Osteoblast (primary cell): ENCODE results near the gene FUT3. TPM values are rescaled to one million over a fixed set of nuclear protein-coding genes. Genes with fewer than 3 reads are reported as not detected.

Experiments
- DNase-seq: peaks from one replicate; pipeline ENCODE4 v3.0.0; 2011; ENCODE audit warnings: low spot score, mixed read lengths; ENCODE audit not compliant: insufficient read length; ENCODE audit errors: missing footprints
- H2AFZ ChIP-seq: 2 replicates; pipeline ENCODE4 v1.6.0; 2011; ENCODE audit warnings: mild to moderate bottlenecking, low read length
- H3K27ac ChIP-seq: 2 replicates; pipeline ENCODE4 v1.5.1; 2011; ENCODE audit warnings: mild to moderate bottlenecking, low read depth, low read length, moderate library complexity
- H3K27me3 ChIP-seq: 2 replicates; pipeline ENCODE4 v1.6.0; 2012; ENCODE audit warnings: mild to moderate bottlenecking, control low read depth, inconsistent platforms, low read length, moderate library complexity; ENCODE audit not compliant: insufficient read depth
- H3K36me3 ChIP-seq: 2 replicates; pipeline ENCODE4 v1.5.1; 2011; ENCODE audit warnings: mild to moderate bottlenecking, low read length, control low read depth, moderate library complexity; ENCODE audit not compliant: insufficient read depth
- H3K4me1 ChIP-seq: 2 replicates; pipeline ENCODE4 v1.5.1; 2011; ENCODE audit warnings: mild to moderate bottlenecking, low read length, control low read depth, moderate library complexity; ENCODE audit not compliant: insufficient read depth
- H3K4me2 ChIP-seq: 2 replicates; pipeline ENCODE4 v1.6.0; 2011; ENCODE audit warnings: mild to moderate bottlenecking, low read length; ENCODE audit not compliant: insufficient read depth
- H3K4me3 ChIP-seq: fragments of 200-600 bp; sonication (generic); 3 replicates; pipeline ENCODE4 v1.5.1; 2012; ENCODE audit warnings: mild to moderate bottlenecking, low read length, inconsistent platforms; ENCODE audit not compliant: insufficient read depth
- H3K79me2 ChIP-seq: 2 replicates; pipeline ENCODE4 v1.6.0; 2012; ENCODE audit warnings: mild to moderate bottlenecking, low read length, control low read depth, inconsistent platforms; ENCODE audit not compliant: insufficient read depth
- H3K9me3 ChIP-seq: 2 replicates; pipeline ENCODE4 v1.5.1; 2011; ENCODE audit warnings: low read depth, low read length, control low read depth
- H4K20me1 ChIP-seq: 2 replicates; pipeline ENCODE4 v1.6.0; 2012; ENCODE audit warnings: mild to moderate bottlenecking, low read length, control low read depth; ENCODE audit not compliant: insufficient read depth
- total RNA-seq: library from RNA; depleted of rRNA; stranded (reverse); fragments of >200 nt; gene quantifications from 2 replicates; pipeline ENCODE4 v1.2.3, GENCODE V29; 2012
- TF ChIP-seq, protein P1 (sequence below): IDR thresholded peaks from 2 replicates; pipeline ENCODE4 v1.5.1; 2011; ENCODE audit warnings: mild to moderate bottlenecking, low read depth, low read length, moderate library complexity; ENCODE audit errors: extremely low read depth

The FUT3 gene
- total RNA-seq, 1 donor = not detected

DNA sequence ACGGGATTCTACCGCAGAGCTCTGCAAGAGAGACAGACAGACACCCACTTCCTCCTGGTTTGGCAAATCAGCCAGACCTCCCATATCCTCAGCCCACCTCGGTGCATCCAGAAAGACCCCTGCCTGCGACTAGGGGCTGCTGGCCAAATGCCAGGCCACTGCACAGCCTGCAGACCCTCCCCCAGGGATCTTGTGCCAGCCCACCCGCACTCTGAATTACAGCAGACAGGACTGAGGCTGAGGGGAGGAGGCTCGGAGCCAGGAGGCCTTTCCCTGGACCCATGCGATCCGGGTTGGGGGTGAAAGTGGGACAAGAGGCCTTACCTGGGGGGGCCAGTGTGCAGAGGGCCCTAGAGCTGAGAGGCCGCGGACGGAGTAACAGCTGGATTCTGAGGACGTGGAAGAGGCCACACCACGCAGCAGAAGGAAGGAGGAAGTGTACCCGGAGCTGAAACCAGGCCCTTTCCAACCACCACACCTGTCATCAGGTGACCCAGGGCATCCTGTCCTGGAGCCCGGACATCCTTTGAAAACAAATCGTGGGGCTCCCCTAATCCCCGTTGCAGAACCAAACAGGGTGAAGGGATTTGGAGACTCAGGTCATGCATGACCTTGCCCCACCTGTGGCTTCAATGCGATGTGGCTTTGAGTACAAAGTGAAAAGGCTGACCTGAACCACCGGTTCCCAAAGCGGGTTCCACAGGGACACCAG is 12.7 kb downstream of the FUT3 start:
- TF ChIP-seq, protein P1, sequence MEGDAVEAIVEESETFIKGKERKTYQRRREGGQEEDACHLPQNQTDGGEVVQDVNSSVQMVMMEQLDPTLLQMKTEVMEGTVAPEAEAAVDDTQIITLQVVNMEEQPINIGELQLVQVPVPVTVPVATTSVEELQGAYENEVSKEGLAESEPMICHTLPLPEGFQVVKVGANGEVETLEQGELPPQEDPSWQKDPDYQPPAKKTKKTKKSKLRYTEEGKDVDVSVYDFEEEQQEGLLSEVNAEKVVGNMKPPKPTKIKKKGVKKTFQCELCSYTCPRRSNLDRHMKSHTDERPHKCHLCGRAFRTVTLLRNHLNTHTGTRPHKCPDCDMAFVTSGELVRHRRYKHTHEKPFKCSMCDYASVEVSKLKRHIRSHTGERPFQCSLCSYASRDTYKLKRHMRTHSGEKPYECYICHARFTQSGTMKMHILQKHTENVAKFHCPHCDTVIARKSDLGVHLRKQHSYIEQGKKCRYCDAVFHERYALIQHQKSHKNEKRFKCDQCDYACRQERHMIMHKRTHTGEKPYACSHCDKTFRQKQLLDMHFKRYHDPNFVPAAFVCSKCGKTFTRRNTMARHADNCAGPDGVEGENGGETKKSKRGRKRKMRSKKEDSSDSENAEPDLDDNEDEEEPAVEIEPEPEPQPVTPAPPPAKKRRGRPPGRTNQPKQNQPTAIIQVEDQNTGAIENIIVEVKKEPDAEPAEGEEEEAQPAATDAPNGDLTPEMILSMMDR = no peak
- H2AFZ ChIP-seq = no peak overlapping the region
- H3K36me3 ChIP-seq = no peaks in the 10 kb centered on the region
- H3K27me3 ChIP-seq = peaks cover 9% of the 10 kb centered on the region
- H3K79me2 ChIP-seq = no peaks in the 10 kb centered on the region
- H3K9me3 ChIP-seq = no peaks in the 10 kb centered on the region
- H4K20me1 ChIP-seq = no peaks in the 10 kb centered on the region
- peak; percentile 56 for DNase-seq
- H3K27ac ChIP-seq = no peak overlapping the region
- H3K4me2 ChIP-seq = no peak overlapping the region
- no peak overlapping the region for H3K4me3 ChIP-seq
- no peaks in the 10 kb centered on the region for H3K4me1 ChIP-seq

DNA sequence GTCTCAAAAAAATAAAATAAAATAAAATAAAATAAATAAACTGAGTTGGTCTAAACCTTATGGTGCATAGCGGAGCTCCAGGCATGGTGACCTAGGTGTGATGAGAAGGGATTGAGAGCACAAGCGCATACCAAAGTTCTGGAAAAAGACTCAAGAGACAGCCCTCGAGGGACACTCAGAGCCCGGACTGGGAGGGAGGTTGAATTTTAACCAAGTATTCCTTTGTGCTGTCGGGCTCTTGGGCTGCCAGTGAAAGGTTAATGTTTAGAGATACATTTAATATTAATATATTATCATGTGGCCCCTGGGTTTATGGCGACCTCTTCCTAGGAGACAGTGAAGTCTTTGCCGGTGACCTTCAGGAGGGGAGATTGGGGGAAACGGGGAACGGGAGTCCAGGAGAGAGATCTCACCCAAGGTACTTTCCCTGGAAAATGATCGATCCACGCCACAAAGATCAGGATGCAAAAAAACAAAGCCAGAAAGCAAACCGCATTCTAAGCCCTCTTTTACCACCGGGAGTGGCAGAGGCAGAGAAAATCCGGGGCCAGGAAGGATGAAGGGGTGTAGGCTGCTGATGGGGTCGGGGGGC is 13.4 kb downstream of the FUT3 start:
- Histone ChIP-seq H3K27me3 (peaks cover 9% of the 10 kb centered on the region), H3K4me2 (no peak overlapping the region)

DNA sequence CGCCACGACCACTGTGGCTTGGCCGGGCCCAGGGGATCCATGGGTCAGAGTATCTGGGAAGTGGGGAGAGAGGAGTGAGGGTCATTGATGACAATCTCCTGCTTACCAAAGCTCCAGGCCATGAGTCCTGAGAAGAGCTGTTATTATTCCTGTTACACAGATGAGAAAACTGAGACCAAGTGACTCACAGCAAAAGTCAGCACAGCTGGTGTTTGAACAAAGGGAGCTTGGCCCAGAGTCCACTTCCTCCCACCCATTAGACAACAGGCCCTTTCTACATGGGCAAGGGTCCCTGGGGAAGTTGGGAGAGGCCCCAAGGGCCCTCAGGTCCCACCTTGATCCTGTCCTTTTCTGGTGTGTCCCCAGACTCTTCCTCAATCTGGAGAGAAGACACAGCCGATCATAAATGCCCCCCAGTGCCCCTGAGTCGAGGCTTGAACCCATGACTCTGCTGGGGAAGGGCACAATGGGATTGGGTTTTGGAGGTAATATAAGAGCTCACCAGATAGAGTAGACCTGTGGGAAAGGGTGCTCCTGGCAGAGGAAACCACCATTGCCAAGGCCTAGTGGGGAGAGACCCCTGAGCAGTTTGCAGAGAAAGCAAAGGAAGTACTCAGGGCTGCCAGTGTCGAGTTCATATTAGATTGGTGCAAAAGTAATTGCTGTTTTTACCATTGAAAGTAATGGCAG is 18.6 kb downstream of the FUT3 start:
- Histone ChIP-seq H3K4me3 (no peak overlapping the region), H4K20me1 (no peaks in the 10 kb centered on the region), H3K9me3 (no peaks in the 10 kb centered on the region), H3K36me3 (no peaks in the 10 kb centered on the region), H3K4me2 (no peak overlapping the region), H3K4me1 (peaks cover 12% of the 10 kb centered on the region), H2AFZ (no peak overlapping the region), H3K27ac (no peak overlapping the region), H3K27me3 (peaks cover 26% of the 10 kb centered on the region), H3K79me2 (no peaks in the 10 kb centered on the region)
- TF ChIP-seq, protein P1 = no peak
- DNase-seq = peak; percentile 44

More for the DNA sequence above, 13.4 kb downstream of the FUT3 start:
- no peak overlapping the region for H3K27ac ChIP-seq
- no peaks in the 10 kb centered on the region for H3K9me3 ChIP-seq
- no peaks in the 10 kb centered on the region for H3K79me2 ChIP-seq
- no peak overlapping the region for H2AFZ ChIP-seq
- H3K4me1 ChIP-seq = no peaks in the 10 kb centered on the region
- no peak for DNase-seq
- H3K4me3 ChIP-seq = no peak overlapping the region
- H3K36me3 ChIP-seq = no peaks in the 10 kb centered on the region
- no peaks in the 10 kb centered on the region for H4K20me1 ChIP-seq
- TF ChIP-seq, protein P1 = no peak

DNA sequence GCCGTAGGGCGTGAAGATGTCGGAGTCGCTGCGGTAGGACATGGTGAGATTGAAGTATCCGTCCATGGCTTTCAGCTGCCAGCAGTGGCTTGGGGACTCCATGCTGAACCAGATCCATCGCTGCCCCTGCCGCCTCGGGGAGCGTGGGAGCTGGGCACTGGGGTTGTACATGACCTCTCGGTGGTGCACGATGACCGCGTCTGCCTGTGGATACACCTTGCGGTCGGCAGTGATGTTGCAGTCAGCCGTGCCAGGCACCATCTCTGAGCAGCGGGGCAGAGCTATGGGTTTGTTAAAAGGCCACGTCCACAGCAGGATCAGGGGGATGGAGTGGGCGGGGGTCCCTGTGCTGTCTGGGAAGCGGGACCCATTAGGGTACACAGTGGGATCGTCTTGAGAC is 19.2 kb downstream of the FUT3 start:
- H3K27me3 ChIP-seq = peaks cover 26% of the 10 kb centered on the region
- H3K9me3 ChIP-seq = no peaks in the 10 kb centered on the region
- no peaks in the 10 kb centered on the region for H3K79me2 ChIP-seq
- H3K36me3 ChIP-seq = no peaks in the 10 kb centered on the region
- peak; percentile 26 for DNase-seq
- H3K4me3 ChIP-seq = no peak overlapping the region
- H3K27ac ChIP-seq = no peak overlapping the region
- H3K4me2 ChIP-seq = no peak overlapping the region
- TF ChIP-seq, protein P1 = no peak
- H2AFZ ChIP-seq = no peak overlapping the region
- H4K20me1 ChIP-seq = no peaks in the 10 kb centered on the region
- H3K4me1 ChIP-seq = peaks cover 12% of the 10 kb centered on the region
